B cell (primary cell): ENCODE data around the gene TGFBR2.

Experiments
- EZH2 ChIP-seq: IDR thresholded peaks from 2 replicates; pipeline ENCODE4 v1.6.1; 2012; ENCODE audit warnings: borderline replicate concordance, low read depth, mild to moderate bottlenecking, moderate library complexity, low read length; ENCODE audit not compliant: insufficient read depth, poor library complexity, severe bottlenecking
- TF ChIP-seq, protein P1 (sequence below): fragments of 200-600 bp; IDR thresholded peaks from one replicate; pipeline ENCODE4 v1.8.0; 2022; ENCODE audit warnings: antibody characterized with exemption, mild to moderate bottlenecking

GRCh38 chr3:30711151-30711550 is 104.8 kb downstream of the TGFBR2 start:
- TF ChIP-seq, protein P1, sequence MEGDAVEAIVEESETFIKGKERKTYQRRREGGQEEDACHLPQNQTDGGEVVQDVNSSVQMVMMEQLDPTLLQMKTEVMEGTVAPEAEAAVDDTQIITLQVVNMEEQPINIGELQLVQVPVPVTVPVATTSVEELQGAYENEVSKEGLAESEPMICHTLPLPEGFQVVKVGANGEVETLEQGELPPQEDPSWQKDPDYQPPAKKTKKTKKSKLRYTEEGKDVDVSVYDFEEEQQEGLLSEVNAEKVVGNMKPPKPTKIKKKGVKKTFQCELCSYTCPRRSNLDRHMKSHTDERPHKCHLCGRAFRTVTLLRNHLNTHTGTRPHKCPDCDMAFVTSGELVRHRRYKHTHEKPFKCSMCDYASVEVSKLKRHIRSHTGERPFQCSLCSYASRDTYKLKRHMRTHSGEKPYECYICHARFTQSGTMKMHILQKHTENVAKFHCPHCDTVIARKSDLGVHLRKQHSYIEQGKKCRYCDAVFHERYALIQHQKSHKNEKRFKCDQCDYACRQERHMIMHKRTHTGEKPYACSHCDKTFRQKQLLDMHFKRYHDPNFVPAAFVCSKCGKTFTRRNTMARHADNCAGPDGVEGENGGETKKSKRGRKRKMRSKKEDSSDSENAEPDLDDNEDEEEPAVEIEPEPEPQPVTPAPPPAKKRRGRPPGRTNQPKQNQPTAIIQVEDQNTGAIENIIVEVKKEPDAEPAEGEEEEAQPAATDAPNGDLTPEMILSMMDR, result no peak
- no peak for TF ChIP-seq EZH2
